WTC11 (cell line): Measurements from ENCODE around the gene IQSEC1. TPM values are rescaled to one million over a fixed set of nuclear protein-coding genes. Genes with fewer than 3 reads are reported as not detected.

ENCODE experiments used
- ATAC-seq: fragments of 200-7000 bp; cut with Tn5 transposase; 2 replicates; pipeline ENCODE4 v1.10.0; 2021; ENCODE audit warnings: mild to moderate bottlenecking, moderate library complexity
- CTCF ChIA-PET: fragments of 300-600 bp; sonication (Branson Sonifier 250); formaldehyde crosslinking; loops from one replicate; lab custom pipeline; 2021; ENCODE audit warnings: antibody characterized with exemption; lab: Charles Lee
- POLR2A ChIA-PET: fragments of 350-600 bp; sonication (Branson Sonifier 250); formaldehyde crosslinking; loops from one replicate; lab custom pipeline; 2021; ENCODE audit warnings: antibody characterized with exemption; lab: Charles Lee
- DNase-seq: peaks from one replicate; pipeline ENCODE4 v3.0.0; 2021; ENCODE audit warnings: low spot score
- H3K27ac Mint-ChIP-seq: 2 replicates; pipeline ENCODE4 v1.8.0; 2021; ENCODE audit warnings: mixed read lengths
- H3K27me3 Mint-ChIP-seq: 2 replicates; pipeline ENCODE4 v1.8.0; 2021; ENCODE audit warnings: low read depth, mild to moderate bottlenecking, moderate library complexity, mixed read lengths
- H3K36me3 Mint-ChIP-seq: 2 replicates; pipeline ENCODE4 v1.8.0; 2021; ENCODE audit warnings: mixed read lengths
- H3K4me1 Mint-ChIP-seq: 2 replicates; pipeline ENCODE4 v1.8.0; 2022; ENCODE audit warnings: mixed read lengths
- H3K4me3 Mint-ChIP-seq: 2 replicates; pipeline ENCODE4 v1.8.0; 2021; ENCODE audit warnings: mild to moderate bottlenecking, moderate library complexity, mixed read lengths
- H3K9me3 Mint-ChIP-seq: 2 replicates; pipeline ENCODE4 v1.8.0; 2021; ENCODE audit warnings: mixed read lengths
- CDX4 ChIP-seq: fragments of 250-450 bp; sonication (Bioruptor Pico); IDR thresholded peaks from 2 replicates; pipeline ENCODE4 v1.9.0; 2021; ENCODE audit warnings: moderate library complexity, mild to moderate bottlenecking, inconsistent platforms, borderline replicate concordance
- CREM ChIP-seq: sonication (generic); formaldehyde crosslinking; IDR thresholded peaks from 2 replicates; pipeline ENCODE4 v1.8.1; 2022; ENCODE audit warnings: mild to moderate bottlenecking, missing genetic modification reagents, moderate library complexity
- FOXK1 ChIP-seq: sonication (generic); formaldehyde crosslinking; IDR thresholded peaks from 2 replicates; pipeline ENCODE4 v1.8.0; 2022; ENCODE audit warnings: mild to moderate bottlenecking, moderate library complexity, missing genetic modification reagents
- FOXP4 ChIP-seq: sonication (generic); formaldehyde crosslinking; IDR thresholded peaks from 2 replicates; pipeline ENCODE4 v1.8.0; 2022; ENCODE audit warnings: mild to moderate bottlenecking, missing genetic modification reagents
- KAT7 ChIP-seq: sonication (generic); formaldehyde crosslinking; IDR thresholded peaks from 2 replicates; pipeline ENCODE4 v1.8.1; 2023; ENCODE audit warnings: missing genetic modification reagents, mild to moderate bottlenecking, borderline replicate concordance
- MXD4 ChIP-seq: fragments of 250-450 bp; sonication (Bioruptor Pico); IDR thresholded peaks from 2 replicates; pipeline ENCODE4 v1.8.0; 2021; ENCODE audit warnings: mild to moderate bottlenecking, moderate library complexity, borderline replicate concordance
- NR1H2 ChIP-seq: sonication (generic); formaldehyde crosslinking; IDR thresholded peaks from 2 replicates; pipeline ENCODE4 v1.9.0; 2021; ENCODE audit warnings: mild to moderate bottlenecking, moderate library complexity, missing genetic modification reagents
- RORB ChIP-seq: fragments of 250-450 bp; sonication (Bioruptor Pico); IDR thresholded peaks from 2 replicates; pipeline ENCODE4 v1.9.0; 2021; ENCODE audit warnings: mild to moderate bottlenecking
- SMAD3 ChIP-seq: sonication (generic); formaldehyde crosslinking; IDR thresholded peaks from 2 replicates; pipeline ENCODE4 v1.8.0; 2022; ENCODE audit warnings: missing genetic modification reagents, mild to moderate bottlenecking, borderline replicate concordance
- TCF7 ChIP-seq: sonication (generic); formaldehyde crosslinking; IDR thresholded peaks from 2 replicates; pipeline ENCODE4 v1.8.0; 2022; ENCODE audit warnings: mild to moderate bottlenecking, low read depth, missing genetic modification reagents, moderate library complexity
- ZNF138 ChIP-seq: sonication (generic); formaldehyde crosslinking; conservative IDR thresholded peaks from 2 replicates; pipeline ENCODE4 v1.8.1; 2022; ENCODE audit warnings: mild to moderate bottlenecking, moderate library complexity, missing genetic modification reagents
- ZNF396 ChIP-seq: fragments of 250-450 bp; sonication (Bioruptor Pico); IDR thresholded peaks from 2 replicates; pipeline ENCODE4 v1.8.0; 2021; ENCODE audit warnings: mild to moderate bottlenecking, moderate library complexity, borderline replicate concordance
- total RNA-seq: library from RNA; stranded (reverse); gene quantifications from 3 replicates; pipeline ENCODE4 v1.2.3, GENCODE V29; 2021
- TF ChIP-seq, protein P1 (sequence below): sonication (generic); formaldehyde crosslinking; IDR thresholded peaks from 2 replicates; pipeline ENCODE4 v1.8.0; 2023; ENCODE audit warnings: missing genetic modification reagents, mild to moderate bottlenecking, borderline replicate concordance
- TF ChIP-seq, protein P2 (sequence below): sonication (generic); formaldehyde crosslinking; IDR thresholded peaks from 2 replicates; pipeline ENCODE4 v1.8.1; 2023; ENCODE audit warnings: mild to moderate bottlenecking, missing genetic modification reagents, borderline replicate concordance
- TF ChIP-seq, protein P3 (sequence below): sonication (generic); formaldehyde crosslinking; IDR thresholded peaks from 2 replicates; pipeline ENCODE4 v1.8.0; 2023; ENCODE audit warnings: missing genetic modification reagents

Gene IQSEC1
- total RNA-seq, 1 experiment from 2014 or later, result 35.0 TPM

- H3K36me3 Mint-ChIP-seq, result no peaks in the 10 kb centered on the region
- ChIA-PET CTCF (no interaction called here), POLR2A (no interaction called here)
- DNase-seq (no peak), ATAC-seq (no peak)
- H3K27me3 Mint-ChIP-seq, result no peaks in the 10 kb centered on the region
- H3K9me3 Mint-ChIP-seq, result no peaks in the 10 kb centered on the region
- no peak overlapping the region for H3K4me3 Mint-ChIP-seq
- H3K27ac Mint-ChIP-seq, result no peak overlapping the region
- H3K4me1 Mint-ChIP-seq, result peaks cover 14% of the 10 kb centered on the region
- TF ChIP-seq CREM (CRISPR knock-in tag) (no peak), KAT7 (CRISPR knock-in tag) (no peak), CDX4 (CRISPR knock-in tag) (no peak), ZNF138 (CRISPR knock-in tag) (no peak), FOXK1 (no peak), SMAD3 (CRISPR knock-in tag) (no peak)
- TF ChIP-seq, protein P1, sequence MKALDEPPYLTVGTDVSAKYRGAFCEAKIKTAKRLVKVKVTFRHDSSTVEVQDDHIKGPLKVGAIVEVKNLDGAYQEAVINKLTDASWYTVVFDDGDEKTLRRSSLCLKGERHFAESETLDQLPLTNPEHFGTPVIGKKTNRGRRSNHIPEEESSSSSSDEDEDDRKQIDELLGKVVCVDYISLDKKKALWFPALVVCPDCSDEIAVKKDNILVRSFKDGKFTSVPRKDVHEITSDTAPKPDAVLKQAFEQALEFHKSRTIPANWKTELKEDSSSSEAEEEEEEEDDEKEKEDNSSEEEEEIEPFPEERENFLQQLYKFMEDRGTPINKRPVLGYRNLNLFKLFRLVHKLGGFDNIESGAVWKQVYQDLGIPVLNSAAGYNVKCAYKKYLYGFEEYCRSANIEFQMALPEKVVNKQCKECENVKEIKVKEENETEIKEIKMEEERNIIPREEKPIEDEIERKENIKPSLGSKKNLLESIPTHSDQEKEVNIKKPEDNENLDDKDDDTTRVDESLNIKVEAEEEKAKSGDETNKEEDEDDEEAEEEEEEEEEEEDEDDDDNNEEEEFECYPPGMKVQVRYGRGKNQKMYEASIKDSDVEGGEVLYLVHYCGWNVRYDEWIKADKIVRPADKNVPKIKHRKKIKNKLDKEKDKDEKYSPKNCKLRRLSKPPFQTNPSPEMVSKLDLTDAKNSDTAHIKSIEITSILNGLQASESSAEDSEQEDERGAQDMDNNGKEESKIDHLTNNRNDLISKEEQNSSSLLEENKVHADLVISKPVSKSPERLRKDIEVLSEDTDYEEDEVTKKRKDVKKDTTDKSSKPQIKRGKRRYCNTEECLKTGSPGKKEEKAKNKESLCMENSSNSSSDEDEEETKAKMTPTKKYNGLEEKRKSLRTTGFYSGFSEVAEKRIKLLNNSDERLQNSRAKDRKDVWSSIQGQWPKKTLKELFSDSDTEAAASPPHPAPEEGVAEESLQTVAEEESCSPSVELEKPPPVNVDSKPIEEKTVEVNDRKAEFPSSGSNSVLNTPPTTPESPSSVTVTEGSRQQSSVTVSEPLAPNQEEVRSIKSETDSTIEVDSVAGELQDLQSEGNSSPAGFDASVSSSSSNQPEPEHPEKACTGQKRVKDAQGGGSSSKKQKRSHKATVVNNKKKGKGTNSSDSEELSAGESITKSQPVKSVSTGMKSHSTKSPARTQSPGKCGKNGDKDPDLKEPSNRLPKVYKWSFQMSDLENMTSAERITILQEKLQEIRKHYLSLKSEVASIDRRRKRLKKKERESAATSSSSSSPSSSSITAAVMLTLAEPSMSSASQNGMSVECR (CRISPR knock-in tag), result no peak
- TF ChIP-seq, protein P2, sequence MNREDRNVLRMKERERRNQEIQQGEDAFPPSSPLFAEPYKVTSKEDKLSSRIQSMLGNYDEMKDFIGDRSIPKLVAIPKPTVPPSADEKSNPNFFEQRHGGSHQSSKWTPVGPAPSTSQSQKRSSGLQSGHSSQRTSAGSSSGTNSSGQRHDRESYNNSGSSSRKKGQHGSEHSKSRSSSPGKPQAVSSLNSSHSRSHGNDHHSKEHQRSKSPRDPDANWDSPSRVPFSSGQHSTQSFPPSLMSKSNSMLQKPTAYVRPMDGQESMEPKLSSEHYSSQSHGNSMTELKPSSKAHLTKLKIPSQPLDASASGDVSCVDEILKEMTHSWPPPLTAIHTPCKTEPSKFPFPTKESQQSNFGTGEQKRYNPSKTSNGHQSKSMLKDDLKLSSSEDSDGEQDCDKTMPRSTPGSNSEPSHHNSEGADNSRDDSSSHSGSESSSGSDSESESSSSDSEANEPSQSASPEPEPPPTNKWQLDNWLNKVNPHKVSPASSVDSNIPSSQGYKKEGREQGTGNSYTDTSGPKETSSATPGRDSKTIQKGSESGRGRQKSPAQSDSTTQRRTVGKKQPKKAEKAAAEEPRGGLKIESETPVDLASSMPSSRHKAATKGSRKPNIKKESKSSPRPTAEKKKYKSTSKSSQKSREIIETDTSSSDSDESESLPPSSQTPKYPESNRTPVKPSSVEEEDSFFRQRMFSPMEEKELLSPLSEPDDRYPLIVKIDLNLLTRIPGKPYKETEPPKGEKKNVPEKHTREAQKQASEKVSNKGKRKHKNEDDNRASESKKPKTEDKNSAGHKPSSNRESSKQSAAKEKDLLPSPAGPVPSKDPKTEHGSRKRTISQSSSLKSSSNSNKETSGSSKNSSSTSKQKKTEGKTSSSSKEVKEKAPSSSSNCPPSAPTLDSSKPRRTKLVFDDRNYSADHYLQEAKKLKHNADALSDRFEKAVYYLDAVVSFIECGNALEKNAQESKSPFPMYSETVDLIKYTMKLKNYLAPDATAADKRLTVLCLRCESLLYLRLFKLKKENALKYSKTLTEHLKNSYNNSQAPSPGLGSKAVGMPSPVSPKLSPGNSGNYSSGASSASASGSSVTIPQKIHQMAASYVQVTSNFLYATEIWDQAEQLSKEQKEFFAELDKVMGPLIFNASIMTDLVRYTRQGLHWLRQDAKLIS (CRISPR knock-in tag), result no peak
Measured at GRCh38 chr3:13055634-13056033, 17.6 kb downstream of the IQSEC1 start.

DNA sequence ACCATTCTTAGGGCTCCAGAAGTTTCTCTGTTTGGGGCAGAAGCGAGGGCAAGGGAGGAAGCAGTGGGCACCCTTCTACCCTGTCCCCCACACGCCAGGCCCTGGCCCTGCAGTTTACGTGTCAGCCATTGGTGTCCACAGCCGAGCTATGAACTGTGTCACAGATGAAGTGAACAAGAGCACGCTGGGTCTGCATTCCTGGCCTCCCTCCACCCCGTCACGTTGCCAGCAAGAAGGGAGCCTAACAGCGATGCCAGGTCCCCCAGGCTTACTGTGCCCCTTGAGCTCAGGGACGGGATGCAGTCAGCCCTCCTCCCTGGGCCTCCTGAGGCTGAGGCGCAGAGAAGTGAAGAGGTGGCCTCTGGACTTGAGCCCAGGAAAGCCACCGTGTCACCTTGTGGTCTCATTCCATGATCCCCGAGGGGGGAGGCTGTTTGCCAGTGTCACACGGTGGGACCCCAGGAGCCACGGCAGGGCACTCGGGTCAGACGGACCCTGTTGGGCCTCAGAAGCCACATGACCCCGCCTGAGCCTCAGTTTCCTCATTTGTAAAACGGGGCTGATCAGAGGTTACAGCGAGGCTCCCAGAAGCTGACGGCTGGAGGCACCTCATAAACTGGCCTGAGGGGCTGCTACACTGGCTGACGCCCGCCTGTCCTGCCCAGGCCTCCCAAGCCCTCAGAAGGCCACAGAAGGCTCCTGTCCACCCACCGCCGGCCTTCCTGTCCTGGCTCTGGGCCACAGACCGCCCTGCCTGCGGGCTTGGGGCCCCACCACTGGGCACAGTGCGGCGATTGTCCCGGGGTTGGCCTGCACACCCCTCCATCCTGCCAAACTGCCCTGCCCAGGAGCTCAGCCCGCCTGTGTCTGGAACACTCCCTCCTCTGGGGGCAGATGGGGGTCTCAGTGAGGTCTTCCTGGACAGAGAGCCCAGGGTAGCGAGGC is 18.6 kb downstream of the IQSEC1 start:
- no peak overlapping the region for H3K4me3 Mint-ChIP-seq
- CTCF ChIA-PET, result interaction anchor here (1.8 kb wide), 1 partner anchor 37 kb away, joined by 5 read pairs; no protein-coding TSS in a partner anchor
- ATAC-seq (no peak), DNase-seq (no peak)
- H3K36me3 Mint-ChIP-seq, result no peaks in the 10 kb centered on the region
- peaks cover 14% of the 10 kb centered on the region for H3K4me1 Mint-ChIP-seq
- no peaks in the 10 kb centered on the region for H3K9me3 Mint-ChIP-seq
- H3K27me3 Mint-ChIP-seq, result no peaks in the 10 kb centered on the region
- POLR2A ChIA-PET, result no interaction called here
- H3K27ac Mint-ChIP-seq, result no peak overlapping the region
- no peak for TF ChIP-seq CREM (CRISPR knock-in tag)
- TF ChIP-seq ZNF396, result no peak
- no peak for TF ChIP-seq FOXP4 (CRISPR knock-in tag)
- no peak for TF ChIP-seq RORB (CRISPR knock-in tag)
- TF ChIP-seq, protein P3, sequence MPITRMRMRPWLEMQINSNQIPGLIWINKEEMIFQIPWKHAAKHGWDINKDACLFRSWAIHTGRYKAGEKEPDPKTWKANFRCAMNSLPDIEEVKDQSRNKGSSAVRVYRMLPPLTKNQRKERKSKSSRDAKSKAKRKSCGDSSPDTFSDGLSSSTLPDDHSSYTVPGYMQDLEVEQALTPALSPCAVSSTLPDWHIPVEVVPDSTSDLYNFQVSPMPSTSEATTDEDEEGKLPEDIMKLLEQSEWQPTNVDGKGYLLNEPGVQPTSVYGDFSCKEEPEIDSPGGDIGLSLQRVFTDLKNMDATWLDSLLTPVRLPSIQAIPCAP (CRISPR knock-in tag), result no peak
- TF ChIP-seq MXD4, result no peak
- no peak for TF ChIP-seq NR1H2 (CRISPR knock-in tag)
- no peak for TF ChIP-seq ZNF138 (CRISPR knock-in tag)
- no peak for TF ChIP-seq TCF7
- TF ChIP-seq, protein P2 (CRISPR knock-in tag), result no peak
